ENCODE measurements around the gene RELCH. TPM values are rescaled to one million over a fixed set of nuclear protein-coding genes. Genes with fewer than 3 reads are reported as not detected.
A peak's percentile ranks its signal among the peaks of the same experiment; 100 is the strongest.

Gene RELCH
- total and polyA plus RNA-seq, 2 experiments from 2014 or later, result 8.6 to 38.6 TPM

DNA sequence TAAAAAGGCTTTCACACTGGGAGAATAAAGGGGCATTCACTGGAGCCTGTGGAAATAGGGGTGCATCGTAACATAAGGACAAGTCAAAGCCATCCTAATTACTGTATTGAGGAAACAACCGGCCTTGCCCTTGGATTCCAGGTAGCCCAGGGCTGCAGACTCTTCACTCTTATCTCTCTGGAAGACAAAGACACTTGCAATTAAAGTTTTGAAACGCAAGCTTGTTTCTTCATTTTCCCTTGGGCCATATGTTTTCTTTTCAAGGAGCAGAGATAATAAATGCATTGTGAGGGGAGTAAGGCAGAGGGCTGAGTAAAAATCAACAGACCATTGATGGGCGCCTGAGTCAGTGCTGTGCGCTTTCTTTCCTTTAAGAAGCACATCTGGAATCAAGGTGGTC is 149.6 kb downstream of the RELCH start:
- no peaks in the 10 kb centered on the region for H3K27me3 ChIP-seq (replicated peaks; ENCODE audit: insufficient read depth)
- H3K4me2 ChIP-seq (ENCODE audit: unreplicated experiment), result no peak overlapping the region
- no peak overlapping the region for H2AFZ ChIP-seq
- H3K27ac ChIP-seq, result no peak overlapping the region
- no peaks in the 10 kb centered on the region for H3K79me2 ChIP-seq (ENCODE audit: insufficient read depth)
- H3K36me3 ChIP-seq (ENCODE audit: low read depth), result no peaks in the 10 kb centered on the region
- H3F3A ChIP-seq (ENCODE audit: insufficient read depth), result no peaks in the 10 kb centered on the region; the same call in 1 of the 2 replicates
- in situ Hi-C loops (cut with MboI), result no loop called here
- WGBS, 2 experiments (ENCODE audit: low coverage in 1 of 2, low lambda C conversion rate in 2 of 2, missing lambda C conversion rate in 2 of 2), result 90 to 92% methylated on average over 5 of the region's 5 CpGs
- no peaks in the 10 kb centered on the region for H3K9me2 ChIP-seq (ENCODE audit: insufficient read depth)
- no peak overlapping the region for H3K4me3 ChIP-seq
- H3K9me3 ChIP-seq (ENCODE audit: low read depth), result no peaks in the 10 kb centered on the region
- no peak for TF ChIP-seq EZH2 (IDR thresholded peaks at IDR 0.05; ENCODE audit: insufficient read depth, poor library complexity, severe bottlenecking)
- no peak for TF ChIP-seq EZH2phosphoT487 (IDR thresholded peaks at IDR 0.05; ENCODE audit: insufficient read depth, low read depth)
- H4K20me1 ChIP-seq (ENCODE audit: insufficient read depth), result no peaks in the 10 kb centered on the region
- no peak overlapping the region for H3K9ac ChIP-seq
- no peak for DNase-seq
- peaks cover 11% of the 10 kb centered on the region for H3K4me1 ChIP-seq (ENCODE audit: insufficient read depth)

DNA sequence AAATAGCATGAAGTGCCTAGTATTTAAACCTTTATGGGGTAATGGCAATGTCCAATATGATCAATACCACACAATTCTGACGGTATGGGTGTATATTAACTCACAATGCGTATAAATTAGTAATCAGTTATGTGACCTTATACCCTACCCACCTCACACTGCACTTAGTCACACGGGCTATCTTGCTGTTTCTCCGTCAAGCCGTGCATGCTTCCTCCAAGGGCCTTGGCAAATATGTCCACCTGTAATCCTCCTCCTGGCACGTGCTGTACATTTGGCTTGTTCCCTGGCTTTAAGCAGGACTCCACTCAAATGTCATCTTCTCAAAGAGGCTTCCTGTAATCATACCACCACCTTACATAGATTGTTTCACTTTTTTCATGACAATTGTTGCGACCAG is 150.3 kb downstream of the RELCH start:
- Histone ChIP-seq H3F3A (ENCODE audit: insufficient read depth) (no peaks in the 10 kb centered on the region; the same call in 1 of the 2 replicates), H3K4me2 (ENCODE audit: unreplicated experiment) (no peak overlapping the region), H3K4me1 (ENCODE audit: insufficient read depth) (peaks cover 11% of the 10 kb centered on the region), H3K9me3 (ENCODE audit: low read depth) (no peaks in the 10 kb centered on the region), H3K79me2 (ENCODE audit: insufficient read depth) (no peaks in the 10 kb centered on the region), H3K27ac (no peak overlapping the region), H3K4me3 (no peak overlapping the region), H3K9me2 (ENCODE audit: insufficient read depth) (no peaks in the 10 kb centered on the region), H3K27me3 (replicated peaks; ENCODE audit: insufficient read depth) (no peaks in the 10 kb centered on the region), H3K9ac (no peak overlapping the region), H3K36me3 (ENCODE audit: low read depth) (no peaks in the 10 kb centered on the region), H4K20me1 (ENCODE audit: insufficient read depth) (no peaks in the 10 kb centered on the region), H2AFZ (no peak overlapping the region)
- TF ChIP-seq EZH2phosphoT487 (IDR thresholded peaks at IDR 0.05; ENCODE audit: insufficient read depth, low read depth), result no peak
- no peak for TF ChIP-seq EZH2 (IDR thresholded peaks at IDR 0.05; ENCODE audit: insufficient read depth, poor library complexity, severe bottlenecking)
- no peak for DNase-seq
- in situ Hi-C loops (cut with MboI), result no loop called here
- 88 to 90% methylated on average over 7 of the region's 7 CpGs for whole genome bisulfite sequencing, 2 experiments (ENCODE audit: low coverage in 1 of 2, low lambda C conversion rate in 2 of 2, missing lambda C conversion rate in 2 of 2)

DNA sequence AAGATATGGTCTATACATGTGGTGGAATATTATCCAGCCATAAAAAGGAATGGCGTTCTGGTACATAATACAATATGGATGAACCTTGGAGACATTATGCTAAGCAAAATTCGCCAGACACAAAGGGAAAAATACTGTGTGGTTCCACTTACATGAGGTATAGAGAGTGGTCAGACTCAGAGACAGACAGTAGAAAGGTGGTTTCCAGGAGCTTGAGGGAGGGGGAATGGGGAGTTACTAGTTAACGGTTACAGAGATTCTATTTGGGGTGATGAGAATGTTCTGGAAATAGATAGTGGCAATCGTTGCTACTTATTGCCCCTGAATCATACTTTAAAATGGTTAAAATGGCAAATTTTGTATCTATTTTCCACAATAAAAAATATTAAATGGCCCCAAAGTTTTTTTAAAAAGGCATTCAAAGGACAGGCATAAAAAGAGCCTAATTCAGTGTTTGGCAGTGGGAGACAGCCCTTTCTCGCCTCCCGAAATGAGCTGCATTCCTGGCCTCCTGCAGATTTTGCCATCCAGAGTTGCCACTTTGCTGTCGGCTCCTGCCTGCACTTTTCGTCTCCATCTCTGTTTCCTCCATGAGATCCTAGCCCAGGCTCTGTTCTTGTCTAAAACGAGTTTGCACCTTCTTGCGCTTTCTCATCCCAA is 151.5 kb downstream of the RELCH start:
- no peaks in the 10 kb centered on the region for H3K9me2 ChIP-seq (ENCODE audit: insufficient read depth)
- no peaks in the 10 kb centered on the region for H3K9me3 ChIP-seq (ENCODE audit: low read depth)
- H3K4me2 ChIP-seq (ENCODE audit: unreplicated experiment), result no peak overlapping the region
- 0 out of 2 replicates have a peak, but pooled peaks cover 4% of the 10 kb centered on the region for H3K27me3 ChIP-seq (replicated peaks; ENCODE audit: insufficient read depth)
- TF ChIP-seq EZH2phosphoT487 (IDR thresholded peaks at IDR 0.05; ENCODE audit: insufficient read depth, low read depth) (no peak), EZH2 (IDR thresholded peaks at IDR 0.05; ENCODE audit: insufficient read depth, poor library complexity, severe bottlenecking) (no peak)
- H3K27ac ChIP-seq, result no peak overlapping the region
- no peak for DNase-seq
- H3K9ac ChIP-seq, result no peak overlapping the region
- no peaks in the 10 kb centered on the region for H3K36me3 ChIP-seq (ENCODE audit: low read depth)
- no peaks in the 10 kb centered on the region; the same call in 1 of the 2 replicates for H3F3A ChIP-seq (ENCODE audit: insufficient read depth)
- in situ Hi-C loops (cut with MboI), result no loop called here
- H3K79me2 ChIP-seq (ENCODE audit: insufficient read depth), result no peaks in the 10 kb centered on the region
- H2AFZ ChIP-seq, result no peak overlapping the region
- H3K4me1 ChIP-seq (ENCODE audit: insufficient read depth), result peaks cover 11% of the 10 kb centered on the region
- no peak overlapping the region for H3K4me3 ChIP-seq
- 49 to 55% methylated on average over 10 of the region's 10 CpGs for WGBS, 2 experiments (ENCODE audit: low coverage in 1 of 2, low lambda C conversion rate in 2 of 2, missing lambda C conversion rate in 2 of 2)
- no peaks in the 10 kb centered on the region for H4K20me1 ChIP-seq (ENCODE audit: insufficient read depth)

DNA sequence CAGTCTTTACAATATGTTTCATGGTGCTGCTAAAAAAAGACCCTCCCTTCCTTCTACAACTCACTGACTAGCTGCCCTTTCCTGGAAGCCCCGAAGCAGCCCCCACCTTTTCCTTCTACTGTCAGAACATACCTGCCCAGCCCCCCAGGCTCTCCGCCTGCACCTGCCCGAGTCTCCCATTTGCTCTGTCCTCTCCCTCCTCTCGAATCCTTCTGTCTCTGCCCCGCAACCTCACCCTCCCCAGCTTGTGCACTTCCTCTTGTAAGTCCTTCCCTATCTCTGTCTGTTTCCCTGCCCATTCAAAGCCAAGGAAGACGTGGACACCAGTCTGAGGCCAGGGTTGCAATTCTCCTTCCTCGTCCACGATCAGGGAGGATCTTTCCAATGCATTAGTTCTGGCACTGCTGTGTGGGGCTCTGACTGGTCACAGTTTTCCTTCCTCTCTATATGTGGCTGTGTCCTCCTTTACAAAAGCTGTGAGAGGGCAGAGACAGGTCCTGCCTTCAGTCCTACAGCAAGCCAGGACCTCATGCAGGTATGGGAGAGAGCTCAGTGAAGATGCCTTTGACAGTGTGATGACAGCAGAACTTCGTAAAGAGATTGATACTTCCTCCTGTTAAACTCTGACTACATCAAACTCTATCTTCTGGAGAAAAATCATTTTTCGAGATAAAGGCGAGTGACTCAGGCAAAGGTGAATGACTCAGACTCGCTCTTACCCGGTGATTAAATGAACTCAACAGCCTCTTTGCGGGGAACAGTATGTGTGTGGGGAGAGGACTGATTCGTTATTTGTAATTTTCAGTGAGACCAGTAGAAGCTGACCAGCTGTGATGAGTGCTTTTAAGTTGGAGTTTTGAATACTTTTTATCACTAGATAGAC is 152.3 kb downstream of the RELCH start:
- Histone ChIP-seq H3K4me1 (ENCODE audit: insufficient read depth) (peaks cover 11% of the 10 kb centered on the region), H3K27ac (no peak overlapping the region), H3F3A (ENCODE audit: insufficient read depth) (no peaks in the 10 kb centered on the region; the same call in 1 of the 2 replicates), H3K9me2 (ENCODE audit: insufficient read depth) (no peaks in the 10 kb centered on the region), H3K4me3 (no peak overlapping the region), H3K79me2 (ENCODE audit: insufficient read depth) (no peaks in the 10 kb centered on the region), H3K9ac (no peak overlapping the region), H2AFZ (no peak overlapping the region), H4K20me1 (ENCODE audit: insufficient read depth) (no peaks in the 10 kb centered on the region), H3K9me3 (ENCODE audit: low read depth) (no peaks in the 10 kb centered on the region), H3K4me2 (ENCODE audit: unreplicated experiment) (peak overlapping the region; percentile 23), H3K36me3 (ENCODE audit: low read depth) (no peaks in the 10 kb centered on the region), H3K27me3 (replicated peaks; ENCODE audit: insufficient read depth) (0 out of 2 replicates have a peak, but pooled peaks cover 10% of the 10 kb centered on the region)
- peak; percentile 85 for DNase-seq
- 28 to 31% methylated on average over 15 of the region's 15 CpGs for WGBS, 2 experiments (ENCODE audit: low coverage in 1 of 2, low lambda C conversion rate in 2 of 2, missing lambda C conversion rate in 2 of 2)
- in situ Hi-C loops (cut with MboI), result no loop called here
- TF ChIP-seq EZH2 (IDR thresholded peaks at IDR 0.05; ENCODE audit: insufficient read depth, poor library complexity, severe bottlenecking), result no peak
- TF ChIP-seq EZH2phosphoT487 (IDR thresholded peaks at IDR 0.05; ENCODE audit: insufficient read depth, low read depth), result no peak
